ENCODE results near the gene GSTM3. TPM values are rescaled to one million over a fixed set of nuclear protein-coding genes. Genes with fewer than 3 reads are reported as not detected.

The GSTM3 gene
- total RNA-seq, 1 donor, result 96.0 TPM

DNA sequence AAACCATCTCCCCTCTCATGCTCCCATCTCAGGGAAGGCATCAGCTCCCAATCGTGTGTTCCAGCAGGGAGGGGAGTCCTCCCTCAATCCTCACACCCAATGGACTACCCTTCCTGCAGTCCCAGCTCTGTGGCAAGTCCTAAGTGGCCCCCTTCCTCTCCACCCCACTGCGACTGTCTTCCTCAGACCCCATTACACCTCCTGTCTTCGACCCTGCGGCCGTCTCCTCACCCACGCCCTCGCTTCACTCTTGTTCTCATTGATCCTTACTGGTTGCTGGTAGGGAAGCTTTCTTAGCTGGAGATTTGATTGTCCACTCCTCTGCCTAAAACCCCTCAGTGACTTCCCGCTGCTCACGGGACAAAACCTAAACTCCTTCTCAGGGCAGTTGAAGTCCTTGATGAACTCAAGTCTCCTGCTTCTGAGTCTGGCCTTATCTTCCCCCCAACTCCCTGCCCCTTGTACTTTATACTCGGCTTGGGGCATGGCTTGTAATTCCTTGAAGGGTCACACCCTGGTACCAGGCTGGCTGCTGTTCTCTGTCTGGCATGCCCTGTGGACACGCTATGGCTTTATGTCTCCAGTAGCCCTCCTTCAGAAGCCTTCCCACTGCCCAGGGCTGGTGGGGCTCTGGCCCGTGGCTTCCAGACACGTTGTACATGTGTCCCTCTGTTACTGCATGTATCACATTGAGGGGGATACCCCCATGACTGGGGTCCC, 25.2 kb upstream of the GSTM3 start:
- no peak overlapping the region for H3K4me3 ChIP-seq (ENCODE audit: low read depth, low read length)
- no peak for TF ChIP-seq CTCF (IDR thresholded peaks at IDR 0.05; ENCODE audit: insufficient read depth, low read length)
- no peak for DNase-seq (ENCODE audit: low read depth)

GRCh38 chr1:109765483-109765815, 24.6 kb upstream of the GSTM3 start:
- DNase-seq (ENCODE audit: low read depth), result no peak
- H3K4me3 ChIP-seq (ENCODE audit: low read depth, low read length), result no peak overlapping the region
- TF ChIP-seq CTCF (IDR thresholded peaks at IDR 0.05; ENCODE audit: insufficient read depth, low read length), result no peak

DNA sequence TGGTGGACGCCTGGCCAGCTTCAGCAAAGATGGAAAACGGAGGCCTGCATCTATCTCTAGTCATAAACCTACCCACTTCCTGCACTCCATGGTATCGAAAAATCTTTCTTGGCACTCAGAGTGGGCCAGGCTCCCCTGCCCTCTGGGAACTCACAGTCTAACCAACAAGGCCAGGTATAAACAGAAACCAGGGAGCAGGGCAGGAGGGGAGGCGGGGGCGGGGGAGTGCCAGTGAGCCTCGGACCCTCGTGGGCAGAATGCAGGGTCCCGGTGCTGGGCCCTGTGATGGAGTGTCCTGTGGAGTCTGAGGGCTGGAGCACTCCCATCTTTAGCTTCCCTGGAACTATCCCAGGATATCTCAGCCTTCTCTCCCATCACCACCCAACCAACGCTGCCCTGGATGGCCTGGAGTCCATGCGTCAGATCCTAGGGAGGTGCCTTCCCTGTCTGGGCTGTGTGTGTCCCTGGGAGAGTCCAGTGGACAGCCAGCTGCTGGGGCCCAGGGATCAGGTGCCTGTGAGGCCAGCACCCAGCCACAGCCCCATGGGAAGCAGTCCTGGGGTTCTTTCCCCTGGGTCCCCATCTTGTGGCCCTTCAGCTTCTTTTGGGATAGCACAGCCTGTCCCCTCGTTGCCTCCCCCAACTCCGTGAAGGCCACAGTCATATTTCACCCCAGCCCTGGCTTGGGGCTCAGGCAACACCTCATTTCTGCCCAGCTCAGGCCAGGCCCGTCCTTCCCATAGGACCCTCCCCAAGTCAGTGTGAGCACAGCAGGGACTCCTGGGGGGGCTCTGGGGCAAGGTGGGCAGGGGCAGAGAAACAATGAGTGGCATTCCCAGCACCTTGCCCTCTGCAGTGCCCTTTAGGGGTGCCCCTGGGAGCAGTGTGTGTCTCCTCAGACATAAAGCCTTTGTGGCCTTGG, 24.0 kb upstream of the GSTM3 start:
- H3K4me3 ChIP-seq (ENCODE audit: low read depth, low read length), result no peak overlapping the region
- DNase-seq (ENCODE audit: low read depth), result no peak
- no peak for TF ChIP-seq CTCF (IDR thresholded peaks at IDR 0.05; ENCODE audit: insufficient read depth, low read length)

DNA sequence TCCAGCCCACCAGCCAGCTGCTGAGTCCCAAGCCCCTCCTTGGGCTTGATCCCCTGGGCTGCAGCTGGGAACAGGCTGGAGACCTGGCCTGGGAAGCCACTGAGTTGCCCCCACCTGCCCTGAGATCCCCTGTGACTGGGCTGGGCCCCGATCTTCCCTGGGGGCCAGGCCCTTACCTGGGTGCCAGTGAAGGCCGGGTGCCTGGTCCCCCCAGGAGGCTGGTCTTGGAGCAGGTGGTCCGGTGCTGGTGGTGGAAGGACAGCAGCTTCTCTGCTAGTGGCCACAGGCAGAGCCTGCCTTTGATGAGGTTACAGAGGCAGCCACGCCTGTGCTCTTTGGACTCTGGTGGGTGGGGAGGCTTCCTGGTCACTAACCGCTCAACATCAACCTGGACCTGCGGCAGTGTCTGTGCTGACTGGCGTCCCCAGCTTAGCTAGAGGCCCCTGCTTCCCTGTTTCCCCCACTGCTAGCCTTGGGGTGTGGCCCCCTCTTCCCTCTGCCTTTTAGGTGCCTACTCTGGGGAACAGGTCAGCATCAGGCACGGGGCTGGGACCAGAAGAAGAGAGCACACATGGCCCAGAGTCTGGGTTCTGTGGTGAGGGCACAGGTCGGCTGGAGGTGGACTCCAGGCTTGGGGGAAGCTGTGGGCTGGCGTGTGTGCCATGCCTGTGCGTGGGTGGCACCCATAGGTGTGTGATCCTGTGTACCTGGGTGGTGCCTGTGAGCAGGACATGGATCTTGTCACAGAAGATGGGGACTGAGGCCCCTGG, 23.0 kb upstream of the GSTM3 start, which contains the start of gene EPS8L3:
TSS of gene EPS8L3 (minus strand) at position 278 of the 770 bp plus-strand sequence. CDS start 2,174 bp downstream, outside the sequence.
- no peak for TF ChIP-seq CTCF (IDR thresholded peaks at IDR 0.05; ENCODE audit: insufficient read depth, low read length)
- DNase-seq (ENCODE audit: low read depth), result no peak
- H3K4me3 ChIP-seq (ENCODE audit: low read depth, low read length), result no peak within 1 kb of the TSS

DNA sequence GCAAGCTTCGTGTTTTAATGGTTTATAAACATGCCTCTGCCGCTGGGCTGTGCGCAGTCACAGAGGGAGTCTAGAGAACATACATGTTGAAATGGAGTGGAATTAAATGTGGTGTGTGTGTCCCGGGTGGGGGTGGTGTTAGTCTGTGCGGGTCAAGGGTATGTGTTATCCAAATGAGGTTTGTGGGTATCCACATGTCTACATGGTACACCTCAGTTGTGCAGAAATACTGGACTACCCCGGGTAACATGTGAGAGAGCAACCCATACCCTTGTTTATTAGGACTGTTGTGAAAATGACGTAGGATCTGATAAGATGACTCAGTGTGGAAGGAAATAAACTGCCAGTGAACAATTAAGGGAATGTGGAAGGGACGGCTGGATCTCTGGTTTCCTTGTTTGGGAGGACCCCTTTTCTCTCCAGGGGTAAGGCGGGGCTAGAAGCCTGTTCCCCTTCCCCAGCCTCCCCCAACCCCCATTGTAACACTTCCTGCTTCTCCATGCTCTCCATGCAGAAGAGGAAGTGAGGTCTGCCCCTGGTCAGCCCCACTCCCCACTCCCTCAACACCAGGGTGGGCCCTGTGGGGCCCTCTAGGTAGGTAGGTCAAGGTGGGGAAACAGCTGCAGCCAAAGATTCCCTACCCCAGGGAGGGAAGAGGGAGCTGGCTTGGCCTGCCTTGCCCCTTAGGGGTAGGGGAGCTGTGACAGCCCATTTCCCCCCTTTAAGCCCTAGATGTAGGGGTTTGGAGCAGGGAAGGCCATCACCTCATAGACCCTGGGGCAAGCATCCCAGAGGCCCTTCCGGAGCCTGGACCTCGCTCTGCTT, 22.2 kb upstream of the GSTM3 start:
- TF ChIP-seq CTCF (IDR thresholded peaks at IDR 0.05; ENCODE audit: insufficient read depth, low read length), result no peak
- no peak overlapping the region for H3K4me3 ChIP-seq (ENCODE audit: low read depth, low read length)
- DNase-seq (ENCODE audit: low read depth), result peak; percentile 68

All from fibroblast of the aortic adventitia (primary cell).